GM13976 (cell line): ENCODE data around the gene OSBPL2.
A peak's percentile ranks its signal among the peaks of the same experiment; 100 is the strongest.

Source experiments
- DNase-seq: peaks from one replicate; pipeline ENCODE4 v3.0.0; 2012; ENCODE audit warnings: low spot score
- CTCF ChIP-seq: IDR thresholded peaks from 2 replicates; pipeline ENCODE4 v1.5.1; 2012; ENCODE audit warnings: borderline replicate concordance, mild to moderate bottlenecking; ENCODE audit not compliant: insufficient read depth; ENCODE audit errors: extremely low read depth, missing control alignments, control extremely low read depth
- in situ Hi-C: fragments of 300-500 bp; cut with MboI; formaldehyde crosslinking; loops from one replicate; pipeline ENCODE4 v1.12.0; 2022; ENCODE audit warnings: low sequenced_read_pairs, mixed read lengths, inconsistent platforms; ENCODE audit not compliant: unreplicated experiment

OSBPL2 gene

GRCh38 chr20:62200491-62201172 lies 37.7 kb upstream of the OSBPL2 start:
- DNase-seq: no peak
- TF ChIP-seq CTCF: no peak
- in situ Hi-C loops: no loop called here

DNA sequence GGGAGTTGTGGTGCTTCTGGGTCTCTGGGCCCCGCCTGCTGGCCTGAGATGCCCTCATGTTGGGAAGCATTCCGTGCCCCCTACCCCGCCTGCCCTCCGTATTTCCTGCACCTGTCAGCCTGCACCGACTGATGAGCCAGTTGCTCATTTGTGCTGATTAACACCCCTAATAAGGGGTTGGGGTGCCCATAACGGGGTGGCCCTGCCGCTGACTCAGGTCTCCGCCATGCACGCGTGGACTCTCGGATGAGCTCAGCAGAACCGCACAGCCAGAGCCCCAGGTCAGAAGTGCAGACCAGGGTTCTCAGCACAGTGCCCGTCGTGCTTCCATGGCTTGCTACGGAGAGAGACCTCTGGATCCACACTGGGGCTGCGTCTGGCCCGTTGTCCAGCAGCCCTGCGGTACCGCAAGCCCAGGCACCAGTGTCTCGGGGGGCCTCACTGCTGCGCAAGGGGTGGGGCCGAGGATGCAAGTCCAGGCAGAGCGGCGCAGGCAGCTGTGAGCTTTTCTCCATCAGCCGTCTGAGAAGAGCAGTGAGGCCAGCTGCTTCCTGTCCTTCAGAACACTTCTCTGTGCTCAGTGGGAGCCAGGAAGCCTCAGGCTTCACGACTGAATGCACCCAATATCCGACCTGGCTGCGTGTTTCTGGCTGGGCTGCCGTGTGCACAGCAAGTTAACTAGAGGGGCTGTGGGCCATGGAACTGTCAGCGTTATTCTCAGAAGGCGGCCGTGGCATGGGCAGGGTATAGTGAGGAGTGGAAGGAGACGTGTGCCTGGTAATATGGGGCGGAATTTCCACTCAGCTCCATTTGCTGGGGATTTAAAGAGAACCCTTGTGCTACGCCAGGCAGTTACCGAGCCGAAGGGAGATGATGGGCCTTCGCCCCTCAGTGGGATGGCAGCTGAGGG lies 36.9 kb upstream of the OSBPL2 start:
- in situ Hi-C loops: no loop called here
- no peak for TF ChIP-seq CTCF
- DNase-seq: peak; percentile 77

GRCh38 chr20:62202083-62202395 lies 36.3 kb upstream of the OSBPL2 start:
- no peak for TF ChIP-seq CTCF
- no peak for DNase-seq
- in situ Hi-C loops: no loop called here

- no peak for TF ChIP-seq CTCF
- no peak for DNase-seq
- in situ Hi-C loops: no loop called here
Observed at GRCh38 chr20:62202676-62203377, 35.5 kb upstream of the OSBPL2 start.

- in situ Hi-C loops: no loop called here
- no peak for TF ChIP-seq CTCF
- DNase-seq: no peak
Observed at GRCh38 chr20:62203378-62204030, 34.8 kb upstream of the OSBPL2 start.
